Activated T-cell treated with anti-CD3 and anti-CD28 coated beads, Interleukin-2, amount 50 U/mL, for 24 hours (primary cell): ENCODE results near the gene ADAT3.

Experiments used
- DNase-seq: peaks from one replicate; pipeline ENCODE4 v3.0.0-alpha.2; 2020
- H3K27ac Mint-ChIP-seq: 2 replicates; pipeline ENCODE4 v1.8.0; 2020; ENCODE audit warnings: mild to moderate bottlenecking, mixed read lengths
- H3K27me3 Mint-ChIP-seq: 2 replicates; pipeline ENCODE4 v1.8.0; 2020; ENCODE audit warnings: mixed read lengths
- H3K36me3 Mint-ChIP-seq: 2 replicates; pipeline ENCODE4 v1.8.0; 2020; ENCODE audit warnings: low read depth, mixed read lengths
- H3K4me1 Mint-ChIP-seq: 2 replicates; pipeline ENCODE4 v1.8.0; 2020; ENCODE audit warnings: low read depth, mixed read lengths
- H3K4me3 Mint-ChIP-seq: 2 replicates; pipeline ENCODE4 v1.8.0; 2020; ENCODE audit warnings: mild to moderate bottlenecking, moderate library complexity, mixed read lengths
- H3K9me3 Mint-ChIP-seq: 2 replicates; pipeline ENCODE4 v1.8.0; 2020; ENCODE audit warnings: mixed read lengths

Gene ADAT3

DNA sequence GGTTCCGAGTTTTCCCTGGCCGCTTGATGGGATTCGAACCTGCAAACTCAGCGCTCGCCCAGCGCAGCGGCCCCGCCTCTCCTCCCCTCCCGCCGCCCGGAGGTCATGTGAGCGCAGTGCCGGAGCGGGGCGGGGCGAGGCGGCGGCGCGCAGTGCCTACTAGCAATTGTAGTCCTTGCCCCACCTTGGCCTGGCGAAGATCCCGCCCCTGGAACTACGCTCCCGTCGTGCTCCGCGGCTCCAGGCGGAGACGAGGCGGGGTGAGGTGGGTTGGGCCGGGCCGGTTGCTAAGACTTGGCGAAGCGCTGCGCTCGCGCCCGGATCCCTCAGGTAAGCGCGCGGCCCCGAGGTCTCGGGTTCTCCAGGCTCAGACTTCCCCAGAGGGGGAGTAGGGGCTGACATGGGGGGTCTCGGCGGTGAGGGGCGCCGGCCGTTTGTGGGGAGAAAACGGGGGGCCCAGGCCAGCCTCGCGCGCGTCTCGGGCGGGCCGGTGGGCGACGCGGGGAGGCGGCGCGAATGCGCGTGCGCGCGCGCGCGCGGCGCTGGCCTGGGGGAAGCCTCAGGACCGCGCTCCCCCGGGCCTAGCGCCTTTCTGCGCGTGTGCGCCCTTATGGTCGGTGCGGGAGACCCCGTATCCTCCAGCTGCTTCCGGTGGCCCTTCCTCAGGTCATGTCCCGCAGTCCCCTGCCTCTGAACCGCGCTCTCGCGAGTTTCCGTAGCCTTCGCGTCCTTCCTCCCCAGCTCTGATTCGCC, at the start of gene ADAT3, which contains the start of gene SCAMP4:
Gene ADAT3, plus strand, starts transcription at position 290 of the 753 bp plus-strand sequence. CDS start 6,649 bp downstream, outside the sequence.
Gene SCAMP4, plus strand, starts transcription at position 290 of the 753 bp plus-strand sequence. CDS start 9,621 bp downstream, outside the sequence.
- DNase-seq = peak; percentile 98
- Mint-ChIP-seq H3K36me3 (peaks cover 21% of the 10 kb centered on the region), H3K9me3 (no peaks in the 10 kb centered on the region), H3K4me1 (peaks cover 56% of the 10 kb centered on the region), H3K27ac (peak within 1 kb of the TSS; percentile 95), H3K27me3 (no peaks in the 10 kb centered on the region), H3K4me3 (peak within 1 kb of the TSS; percentile 89)

GRCh38 chr19:1855828-1856255, 49.4 kb upstream of the ADAT3 start:
- peak overlapping the region; percentile 78 for H3K4me3 Mint-ChIP-seq
- H3K9me3 Mint-ChIP-seq = no peaks in the 10 kb centered on the region
- peaks cover 76% of the 10 kb centered on the region for H3K4me1 Mint-ChIP-seq
- H3K36me3 Mint-ChIP-seq = peaks cover 25% of the 10 kb centered on the region
- no peaks in the 10 kb centered on the region for H3K27me3 Mint-ChIP-seq
- H3K27ac Mint-ChIP-seq = peak overlapping the region; percentile 91
- DNase-seq = no peak

DNA sequence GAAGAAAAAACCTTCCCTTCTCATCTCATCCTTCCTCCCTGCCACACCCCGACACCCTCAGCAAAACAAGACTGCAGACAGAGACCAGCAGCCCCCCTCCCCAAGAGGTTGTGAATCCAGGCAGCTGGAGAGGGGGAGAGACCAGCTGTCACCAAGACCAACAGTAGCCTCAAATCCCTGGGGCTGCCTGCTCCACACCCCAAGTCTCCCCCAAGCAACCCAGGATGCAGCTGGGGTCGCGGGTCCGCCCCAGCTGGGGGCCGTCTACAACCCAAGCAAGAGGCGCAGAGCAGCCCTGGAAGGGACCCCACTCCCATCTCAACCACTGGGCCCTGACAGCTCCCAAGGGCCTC, 48.9 kb upstream of the ADAT3 start:
- Mint-ChIP-seq H3K9me3 (no peaks in the 10 kb centered on the region), H3K36me3 (peaks cover 22% of the 10 kb centered on the region), H3K27ac (peak overlapping the region; percentile 91), H3K4me1 (peaks cover 76% of the 10 kb centered on the region), H3K27me3 (no peaks in the 10 kb centered on the region), H3K4me3 (peak overlapping the region; percentile 78)
- DNase-seq = no peak

DNA sequence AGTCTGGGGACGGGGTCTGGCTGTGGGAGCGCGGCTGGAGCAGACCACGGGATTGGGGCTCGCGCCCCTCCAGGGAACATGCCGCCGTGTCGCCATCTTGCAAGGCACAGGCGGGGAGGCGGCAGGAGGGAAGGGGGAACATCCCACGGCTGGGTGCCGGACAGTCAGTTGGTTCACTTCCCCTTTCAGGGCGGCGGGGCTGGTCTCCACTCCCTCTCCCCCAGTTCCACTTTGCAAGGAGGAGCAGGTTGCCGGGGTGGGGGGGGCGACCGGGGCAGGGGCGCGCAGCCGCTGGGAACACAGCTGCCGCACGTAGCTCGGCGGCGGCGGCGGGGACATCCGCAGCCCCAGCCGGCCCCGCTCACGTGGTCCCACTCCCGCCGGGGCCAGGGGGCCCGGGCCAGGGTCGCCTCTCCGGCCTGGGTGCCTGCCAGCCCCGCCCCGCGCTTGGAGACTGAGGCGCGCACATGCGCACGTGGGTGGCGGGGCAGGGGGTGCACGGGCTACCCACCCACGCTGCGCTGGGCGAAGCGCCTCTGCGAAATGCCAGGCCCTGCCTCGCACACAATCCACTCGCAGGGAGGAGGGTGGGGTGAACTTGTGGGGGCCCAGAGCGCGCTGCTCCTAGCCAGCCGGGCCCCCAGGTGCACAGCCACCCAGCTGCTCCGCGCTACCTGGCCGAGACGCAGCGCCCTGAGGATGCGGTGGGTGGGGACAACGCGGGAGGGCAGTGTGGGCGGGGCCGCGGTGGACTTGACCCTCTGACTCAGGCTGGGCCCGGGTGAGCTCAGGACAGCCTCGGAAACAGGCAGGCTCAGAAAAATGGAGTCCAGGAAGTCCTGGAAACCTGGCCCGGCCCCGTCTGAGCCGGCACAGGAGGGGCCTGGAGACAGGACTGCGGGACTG, 48.2 kb upstream of the ADAT3 start:
- Mint-ChIP-seq H3K27me3 (no peaks in the 10 kb centered on the region), H3K4me3 (peak overlapping the region; percentile 78), H3K36me3 (peaks cover 27% of the 10 kb centered on the region), H3K9me3 (no peaks in the 10 kb centered on the region), H3K27ac (peak overlapping the region; percentile 91), H3K4me1 (peaks cover 79% of the 10 kb centered on the region)
- DNase-seq = peak; percentile 68

DNA sequence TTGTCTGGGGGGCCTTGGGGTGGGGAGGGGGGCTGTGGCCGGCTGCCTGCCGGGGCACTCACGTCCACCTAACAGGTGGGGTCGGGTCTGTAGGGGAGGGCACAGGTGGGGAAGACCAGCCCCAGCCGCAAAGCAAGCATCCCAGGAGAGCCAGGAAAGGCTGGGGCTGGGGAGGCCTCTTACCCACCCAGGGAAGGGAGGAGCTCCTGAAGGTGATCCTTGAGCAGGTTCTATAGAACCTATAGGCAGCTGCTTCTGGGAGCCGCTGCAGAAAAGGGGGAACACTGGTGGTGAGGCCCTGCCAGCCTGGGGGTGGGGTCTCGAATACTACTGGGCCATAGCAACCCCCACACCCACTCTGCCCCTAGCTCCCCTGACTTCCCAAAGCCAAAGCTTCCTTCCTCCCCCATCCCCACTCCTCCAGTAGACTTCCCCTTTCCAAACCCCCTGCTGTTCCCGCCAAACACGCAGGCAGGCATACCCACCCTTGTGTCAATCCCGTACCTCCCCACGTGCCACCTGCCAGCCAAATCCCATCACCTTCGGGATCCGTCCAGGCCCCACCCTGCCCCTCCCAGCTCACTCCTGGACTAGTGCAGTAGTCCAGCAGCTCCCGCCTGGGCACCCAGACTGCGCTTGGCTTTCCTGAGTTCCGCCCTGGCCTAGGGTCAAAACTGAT, 47.4 kb upstream of the ADAT3 start:
- Mint-ChIP-seq H3K27ac (peak overlapping the region; percentile 83), H3K27me3 (no peaks in the 10 kb centered on the region), H3K4me1 (peaks cover 74% of the 10 kb centered on the region), H3K4me3 (peak overlapping the region; percentile 69), H3K9me3 (no peaks in the 10 kb centered on the region), H3K36me3 (peaks cover 28% of the 10 kb centered on the region)
- DNase-seq = no peak

GRCh38 chr19:1858412-1859081, 46.7 kb upstream of the ADAT3 start:
- peaks cover 22% of the 10 kb centered on the region for H3K36me3 Mint-ChIP-seq

GRCh38 chr19:1859331-1859781, 45.8 kb upstream of the ADAT3 start:
- no peaks in the 10 kb centered on the region for H3K27me3 Mint-ChIP-seq
- H3K27ac Mint-ChIP-seq = peak overlapping the region; percentile 84
- H3K36me3 Mint-ChIP-seq = peaks cover 21% of the 10 kb centered on the region
- peak overlapping the region; percentile 46 for H3K4me3 Mint-ChIP-seq
- peaks cover 64% of the 10 kb centered on the region for H3K4me1 Mint-ChIP-seq
- H3K9me3 Mint-ChIP-seq = no peaks in the 10 kb centered on the region
- DNase-seq = no peak

More at GRCh38 chr19:1858412-1859081, 46.7 kb upstream of the ADAT3 start:
- no peak overlapping the region for H3K4me3 Mint-ChIP-seq
- no peaks in the 10 kb centered on the region for H3K27me3 Mint-ChIP-seq
- H3K27ac Mint-ChIP-seq = peak overlapping the region; percentile 74
- no peak for DNase-seq
- no peaks in the 10 kb centered on the region for H3K9me3 Mint-ChIP-seq
- H3K4me1 Mint-ChIP-seq = peaks cover 66% of the 10 kb centered on the region

DNA sequence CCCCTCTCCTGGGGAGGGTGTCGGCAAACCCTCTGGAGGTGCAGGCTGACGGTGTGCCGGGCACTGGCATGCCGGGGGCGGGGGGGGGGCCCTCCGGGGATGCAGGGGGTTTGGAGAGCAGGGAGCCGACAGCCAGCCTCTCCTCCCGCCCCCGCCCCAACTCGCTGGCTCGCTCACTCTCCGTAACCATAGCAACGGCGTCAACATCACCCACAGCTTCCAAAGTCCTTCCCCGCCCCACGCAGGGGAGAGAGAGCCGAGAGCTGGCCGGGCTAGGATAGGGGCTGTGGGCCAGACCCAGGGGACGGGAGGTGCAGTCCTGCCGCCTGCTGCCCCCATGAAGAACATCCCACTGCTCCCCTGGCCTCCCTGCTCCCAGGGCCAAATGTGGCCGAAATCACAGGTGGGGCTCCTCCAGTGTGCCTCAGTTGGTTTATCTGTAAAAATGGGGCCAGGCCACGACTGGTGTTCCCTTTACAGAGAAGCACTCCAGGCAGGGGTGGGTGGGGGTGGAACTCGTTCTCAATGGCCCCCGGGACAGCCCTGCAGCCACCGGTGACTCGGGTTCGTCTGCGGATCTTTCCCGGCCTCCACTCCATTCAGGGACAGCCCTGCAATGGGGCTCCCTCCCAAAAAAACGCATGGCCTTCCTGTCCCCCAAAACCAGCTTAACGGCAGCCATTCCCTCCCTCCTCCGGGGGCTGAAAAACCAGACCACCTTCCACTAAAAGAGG, 45.0 kb upstream of the ADAT3 start:
- peaks cover 15% of the 10 kb centered on the region for H3K36me3 Mint-ChIP-seq
- no peaks in the 10 kb centered on the region for H3K9me3 Mint-ChIP-seq
- peak overlapping the region; percentile 95 for H3K4me3 Mint-ChIP-seq
- H3K27me3 Mint-ChIP-seq = no peaks in the 10 kb centered on the region
- DNase-seq = no peak
- peak overlapping the region; percentile 96 for H3K27ac Mint-ChIP-seq
- peaks cover 57% of the 10 kb centered on the region for H3K4me1 Mint-ChIP-seq

GRCh38 chr19:1860821-1861598, 44.2 kb upstream of the ADAT3 start:
- Mint-ChIP-seq H3K27ac (peak overlapping the region; percentile 96), H3K36me3 (peaks cover 17% of the 10 kb centered on the region), H3K4me1 (peaks cover 54% of the 10 kb centered on the region)

GRCh38 chr19:1861599-1862031, 43.6 kb upstream of the ADAT3 start:
- Mint-ChIP-seq H3K4me3 (peak overlapping the region; percentile 95), H3K4me1 (peaks cover 48% of the 10 kb centered on the region), H3K27me3 (no peaks in the 10 kb centered on the region), H3K27ac (peak overlapping the region; percentile 96), H3K36me3 (peaks cover 17% of the 10 kb centered on the region), H3K9me3 (no peaks in the 10 kb centered on the region)
- DNase-seq = no peak

More at GRCh38 chr19:1860821-1861598, 44.2 kb upstream of the ADAT3 start:
- no peak for DNase-seq
- Mint-ChIP-seq H3K4me3 (peak overlapping the region; percentile 95), H3K27me3 (no peaks in the 10 kb centered on the region), H3K9me3 (no peaks in the 10 kb centered on the region)

DNA sequence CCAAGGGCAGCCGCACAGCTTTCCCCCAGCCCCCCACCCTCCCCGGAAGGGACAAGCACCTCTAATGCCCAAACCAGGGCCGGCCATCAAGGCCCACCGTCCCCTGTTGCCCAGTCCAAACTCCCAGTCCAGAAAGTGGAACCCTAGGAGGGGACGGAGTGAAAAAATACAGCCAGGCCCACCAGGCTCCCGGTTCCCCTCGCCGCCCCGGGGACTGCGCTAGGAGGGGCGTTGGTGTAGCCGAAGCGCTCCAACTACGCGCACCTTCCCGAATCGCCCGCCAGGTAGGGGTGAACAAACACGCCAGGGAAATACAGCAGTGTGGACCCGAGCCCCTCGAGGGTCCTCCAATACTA, 43.2 kb upstream of the ADAT3 start:
- Mint-ChIP-seq H3K27me3 (no peaks in the 10 kb centered on the region), H3K9me3 (no peaks in the 10 kb centered on the region), H3K4me3 (peak overlapping the region; percentile 95), H3K4me1 (peaks cover 51% of the 10 kb centered on the region), H3K27ac (peak overlapping the region; percentile 96), H3K36me3 (peaks cover 20% of the 10 kb centered on the region)
- DNase-seq = no peak

DNA sequence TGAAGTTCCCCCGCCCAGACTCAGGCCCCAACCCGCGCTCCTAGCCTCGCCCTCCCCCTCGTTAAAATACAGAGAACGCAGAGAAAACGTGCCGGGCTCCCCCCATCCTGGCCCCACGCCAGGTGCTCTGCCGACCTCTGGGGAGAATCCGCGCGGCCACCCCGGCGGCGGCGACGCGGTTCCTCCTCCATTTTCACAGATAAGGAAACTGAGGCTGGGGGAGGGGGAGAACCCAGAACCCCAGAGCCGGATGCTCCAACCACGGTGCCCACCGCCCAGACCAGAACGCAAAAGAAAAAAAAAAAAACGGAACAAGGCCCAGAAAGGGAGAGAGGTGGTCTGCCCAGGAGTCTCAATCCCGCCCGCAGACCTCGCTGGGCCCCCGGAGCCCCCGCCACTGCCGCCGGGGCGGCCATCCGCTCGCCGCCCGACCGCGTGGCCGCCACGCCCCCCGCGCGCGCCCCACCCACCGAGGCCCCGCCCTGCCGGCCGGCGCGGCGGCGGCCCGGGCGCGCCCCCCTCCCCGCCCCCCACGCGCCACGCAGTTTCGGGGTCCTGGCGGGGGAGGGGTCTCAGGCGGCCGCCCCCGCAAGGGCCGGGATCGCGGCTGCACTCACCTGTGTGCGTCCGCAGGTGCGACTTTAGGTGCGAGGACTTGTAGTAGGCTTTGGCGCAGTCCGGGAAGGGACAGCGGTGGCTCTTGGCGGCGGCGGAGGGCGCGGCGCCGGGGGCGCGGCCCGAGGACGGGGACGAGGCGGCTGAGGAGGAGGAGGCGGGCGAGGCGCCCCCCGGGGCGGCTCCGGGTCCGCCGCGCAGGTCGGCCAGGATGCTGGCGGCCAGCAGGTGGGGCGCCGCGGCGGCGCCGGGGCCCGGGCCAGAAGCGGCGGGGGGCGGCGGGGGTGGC, 42.5 kb upstream of the ADAT3 start:
- Mint-ChIP-seq H3K36me3 (peaks cover 26% of the 10 kb centered on the region), H3K27me3 (no peaks in the 10 kb centered on the region), H3K9me3 (no peaks in the 10 kb centered on the region), H3K27ac (peak overlapping the region; percentile 96), H3K4me3 (peak overlapping the region; percentile 95), H3K4me1 (peaks cover 46% of the 10 kb centered on the region)
- DNase-seq = peak; percentile 79
